Measurements from ENCODE around the gene ATG14.
"Not testable (repeated sequence)": the region's sequence is repeated elsewhere in the genome, so short reads cannot be mapped to it uniquely, and the experiment has no call there.

ATG14 gene

DNA sequence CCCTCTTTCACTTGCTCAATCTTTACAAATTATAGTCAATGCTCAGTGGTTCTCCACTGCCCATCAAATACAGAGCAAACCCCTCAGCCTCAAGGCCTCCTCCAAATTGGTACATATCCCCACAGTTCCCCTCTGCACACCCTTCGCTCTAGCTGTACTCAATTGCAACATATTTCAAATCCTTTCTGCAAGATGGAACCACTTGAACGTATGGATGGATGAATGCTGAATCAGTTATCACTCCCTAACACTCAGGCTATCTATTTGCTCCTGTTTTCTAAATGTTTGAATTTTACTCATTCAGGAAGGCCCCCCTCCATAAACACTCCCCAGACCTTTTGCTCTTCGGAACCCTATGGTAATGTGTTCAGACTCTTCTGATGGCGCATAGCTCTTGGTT lies 24.5 kb downstream of the ATG14 start:
- DNase-seq (ENCODE audit: low read depth in 1 of 2, low spot score in 1 of 2): no peak

DNA sequence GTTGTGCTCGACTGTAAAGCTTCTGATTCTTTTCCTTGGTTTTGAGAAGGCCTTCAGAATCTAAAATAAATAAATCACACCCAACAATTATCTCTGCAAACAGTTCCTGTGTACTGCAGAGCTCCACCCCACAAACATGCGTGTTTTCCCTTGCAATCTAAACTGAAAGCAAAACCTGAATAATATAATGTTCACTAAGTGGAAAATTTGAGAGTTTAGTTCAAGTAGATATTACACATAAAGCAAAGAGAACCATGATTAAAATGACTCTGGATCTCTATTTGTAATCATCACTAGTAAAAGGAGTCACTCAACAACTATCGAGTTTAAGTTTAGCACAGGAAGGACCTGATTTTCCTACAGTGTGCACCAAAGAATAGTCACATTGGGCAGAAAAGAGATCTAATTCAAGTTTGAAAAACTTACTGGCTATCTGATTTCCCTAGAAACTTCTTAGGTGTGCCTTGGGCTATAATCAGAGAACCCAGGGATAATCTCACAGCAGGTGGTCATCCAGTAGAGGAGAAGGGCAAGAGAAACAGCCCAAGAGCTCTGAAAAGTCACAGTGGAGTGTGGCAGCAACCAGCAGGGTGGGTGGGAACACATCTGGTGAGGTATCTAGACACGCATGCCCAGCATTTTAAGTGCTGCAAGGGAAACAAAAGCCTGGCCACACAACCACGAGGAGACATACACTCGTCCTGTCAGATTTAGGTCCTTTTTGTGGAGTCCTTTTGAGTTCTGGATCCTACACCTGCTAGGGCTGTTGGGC lies 25.4 kb downstream of the ATG14 start:
- no peak for DNase-seq (ENCODE audit: low read depth in 1 of 2, low spot score in 1 of 2)

DNA sequence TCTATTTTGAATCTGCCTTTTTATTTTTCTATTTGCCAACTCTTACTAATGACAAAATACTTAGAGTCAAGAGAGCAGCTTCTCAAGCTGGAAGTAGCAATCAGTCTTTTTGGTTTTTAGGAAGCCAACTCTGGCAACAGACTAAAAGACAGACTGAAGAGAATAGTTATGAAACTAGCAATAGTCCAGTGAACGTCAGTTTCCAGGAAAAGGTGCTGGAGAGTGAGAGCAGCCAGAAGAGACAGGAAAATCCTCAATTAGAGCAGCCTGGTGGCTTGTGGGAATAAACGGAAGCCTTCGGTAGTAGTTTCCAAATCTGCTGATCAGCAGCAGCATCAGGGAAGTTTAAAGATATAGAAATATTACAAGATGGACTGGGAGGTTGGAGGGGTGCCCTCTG lies 27.1 kb downstream of the ATG14 start:
- no peak for DNase-seq (ENCODE audit: low read depth in 1 of 2, low spot score in 1 of 2)

DNA sequence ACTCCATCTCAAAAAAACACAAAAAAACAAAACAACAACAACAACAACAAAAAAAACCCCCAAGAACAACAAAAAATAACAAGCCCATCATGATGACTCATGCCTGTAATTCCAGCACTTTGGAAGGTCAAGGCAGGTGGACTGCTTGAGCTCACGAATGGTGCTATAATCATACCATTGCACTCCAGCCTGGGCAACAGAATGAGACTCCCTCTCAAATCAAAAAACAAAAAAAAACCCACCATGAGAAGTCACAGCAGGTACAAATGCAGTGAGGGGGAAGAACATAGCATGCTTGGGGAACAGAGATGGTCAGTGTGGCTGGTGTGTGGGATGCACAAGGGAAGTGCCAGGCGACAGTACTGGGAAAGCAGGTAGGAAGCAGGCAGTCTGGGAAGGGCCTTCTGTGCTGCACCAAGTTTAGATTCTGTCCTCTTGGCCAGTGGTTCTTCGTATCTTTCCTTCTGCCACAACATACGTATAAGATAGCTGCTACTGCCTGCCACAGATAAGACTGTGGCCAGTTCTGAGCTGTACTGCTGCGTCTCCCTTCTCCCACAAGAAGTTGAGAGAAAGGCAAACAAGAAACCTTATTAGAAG lies 28.0 kb downstream of the ATG14 start:
- DNase-seq (ENCODE audit: low read depth in 1 of 2, low spot score in 1 of 2): no peak

DNA sequence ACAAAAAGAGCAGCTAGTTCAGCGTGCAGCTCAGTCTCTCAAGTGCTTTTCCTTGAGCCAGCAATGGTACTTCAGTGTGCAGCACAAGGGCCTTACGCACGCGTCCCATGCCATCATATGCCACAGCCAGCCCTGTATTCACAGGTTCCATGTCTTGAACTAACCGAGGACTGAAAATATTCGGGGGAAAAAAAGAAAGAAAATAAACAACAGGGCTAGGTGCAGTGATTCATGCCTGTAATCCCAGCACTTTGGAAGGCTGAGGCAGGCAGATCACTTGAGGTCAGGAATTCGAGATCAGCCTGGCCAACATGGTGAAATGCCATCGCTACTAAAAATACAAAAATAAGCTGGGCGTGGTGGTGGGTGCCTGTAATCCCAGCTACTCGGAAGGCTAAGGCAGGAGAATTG lies 28.6 kb downstream of the ATG14 start:
- not testable (repeated sequence) for DNase-seq (ENCODE audit: low read depth in 1 of 2, low spot score in 1 of 2)

DNA sequence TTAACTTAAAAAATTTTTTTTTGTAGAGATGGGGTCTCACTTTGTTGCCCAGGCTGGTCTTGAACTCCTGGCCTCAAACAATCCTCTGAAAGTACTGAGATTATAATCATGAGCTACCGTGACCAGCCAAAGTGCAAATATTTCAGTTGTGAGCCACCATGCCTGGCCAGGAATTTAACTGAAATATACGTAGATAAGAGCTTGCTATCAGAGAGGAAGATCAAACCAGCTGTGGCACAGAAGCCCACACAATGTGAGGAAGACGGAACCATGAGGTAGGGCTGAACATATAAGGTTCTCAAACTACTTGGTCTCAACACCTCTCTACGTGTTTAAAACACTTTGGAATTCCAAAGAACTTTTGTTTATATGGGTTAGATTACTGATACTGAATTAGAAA lies 29.1 kb downstream of the ATG14 start:
- no peak for DNase-seq (ENCODE audit: low read depth in 1 of 2, low spot score in 1 of 2)

DNA sequence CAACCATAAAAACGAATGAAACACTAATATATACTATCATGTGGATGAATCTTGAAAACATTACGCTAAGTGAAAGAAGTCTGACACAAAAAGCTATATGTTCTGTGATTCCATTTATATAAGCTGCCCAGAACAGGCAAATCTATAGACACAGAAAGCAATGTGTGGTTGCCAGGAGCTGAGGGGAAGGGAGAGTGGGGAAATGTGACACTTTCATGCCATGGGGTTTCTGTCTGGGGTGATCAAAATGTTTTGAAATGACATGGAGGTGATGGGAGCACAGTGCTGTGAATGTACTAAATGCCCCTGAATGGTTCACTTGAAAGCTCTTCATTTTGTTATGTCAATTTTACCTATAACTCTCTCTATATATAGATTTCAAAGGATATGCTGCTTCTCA lies 30.1 kb downstream of the ATG14 start:
- DNase-seq (ENCODE audit: low read depth in 1 of 2, low spot score in 1 of 2): no peak

DNA sequence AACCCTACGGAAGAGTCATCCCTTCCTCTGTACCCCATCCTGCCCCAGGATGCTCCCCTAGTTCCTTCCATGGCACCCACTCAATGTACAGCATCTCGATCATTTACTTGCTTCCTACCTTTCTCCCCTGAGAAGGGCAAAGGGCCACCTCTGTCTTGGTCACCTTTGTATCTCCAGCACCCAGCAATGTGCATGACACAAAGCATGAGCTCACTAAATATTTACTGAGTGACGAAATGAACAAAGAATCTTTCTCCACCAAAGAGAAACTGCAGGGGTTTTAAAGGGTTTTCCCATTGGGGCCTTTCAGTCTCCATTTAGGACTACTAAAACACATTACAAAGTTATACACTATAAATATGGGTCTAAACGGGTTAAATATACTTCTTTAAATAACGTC lies 30.6 kb downstream of the ATG14 start:
- DNase-seq (ENCODE audit: low read depth in 1 of 2, low spot score in 1 of 2): no peak

DNA sequence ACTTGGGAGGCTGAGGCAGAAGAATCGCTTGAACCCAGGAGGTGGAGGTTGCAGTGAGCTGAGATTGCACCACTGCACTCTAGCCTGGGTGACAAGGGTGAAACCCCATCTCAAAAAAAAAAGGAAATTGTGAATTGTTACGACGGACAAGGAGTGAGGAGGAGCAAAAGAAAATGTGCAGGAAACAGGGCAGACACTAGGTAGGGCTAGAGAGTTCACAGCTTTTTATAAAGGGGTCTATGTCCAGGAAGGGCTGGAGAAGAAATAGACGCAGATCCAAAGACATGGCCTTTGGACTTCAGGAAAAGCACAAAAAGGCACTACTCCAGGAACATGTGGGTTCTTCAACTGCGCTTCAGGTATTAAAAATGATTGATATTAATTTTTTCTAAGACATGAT lies 34.4 kb downstream of the ATG14 start:
- DNase-seq (ENCODE audit: low read depth in 1 of 2, low spot score in 1 of 2): no peak

DNA sequence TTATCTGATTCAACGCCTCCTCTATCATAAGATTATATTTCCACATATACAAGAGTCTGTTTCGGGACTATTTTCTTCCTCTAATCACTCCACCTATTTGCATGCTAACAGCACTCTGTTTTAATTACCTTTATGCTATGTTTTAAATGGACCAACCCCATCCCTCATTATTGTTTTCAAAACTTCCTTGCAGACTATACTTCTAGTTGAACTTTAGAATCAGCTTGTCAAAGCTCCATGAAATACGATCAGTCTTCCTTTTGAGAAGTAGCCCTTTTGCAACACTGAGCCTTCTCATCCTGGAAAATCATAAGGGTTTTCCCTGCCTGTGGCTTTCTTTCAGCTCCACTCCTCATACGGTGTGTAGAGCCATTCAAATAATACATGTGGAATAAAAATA lies 36.9 kb downstream of the ATG14 start:
- DNase-seq (ENCODE audit: low read depth in 1 of 2, low spot score in 1 of 2): no peak

DNA sequence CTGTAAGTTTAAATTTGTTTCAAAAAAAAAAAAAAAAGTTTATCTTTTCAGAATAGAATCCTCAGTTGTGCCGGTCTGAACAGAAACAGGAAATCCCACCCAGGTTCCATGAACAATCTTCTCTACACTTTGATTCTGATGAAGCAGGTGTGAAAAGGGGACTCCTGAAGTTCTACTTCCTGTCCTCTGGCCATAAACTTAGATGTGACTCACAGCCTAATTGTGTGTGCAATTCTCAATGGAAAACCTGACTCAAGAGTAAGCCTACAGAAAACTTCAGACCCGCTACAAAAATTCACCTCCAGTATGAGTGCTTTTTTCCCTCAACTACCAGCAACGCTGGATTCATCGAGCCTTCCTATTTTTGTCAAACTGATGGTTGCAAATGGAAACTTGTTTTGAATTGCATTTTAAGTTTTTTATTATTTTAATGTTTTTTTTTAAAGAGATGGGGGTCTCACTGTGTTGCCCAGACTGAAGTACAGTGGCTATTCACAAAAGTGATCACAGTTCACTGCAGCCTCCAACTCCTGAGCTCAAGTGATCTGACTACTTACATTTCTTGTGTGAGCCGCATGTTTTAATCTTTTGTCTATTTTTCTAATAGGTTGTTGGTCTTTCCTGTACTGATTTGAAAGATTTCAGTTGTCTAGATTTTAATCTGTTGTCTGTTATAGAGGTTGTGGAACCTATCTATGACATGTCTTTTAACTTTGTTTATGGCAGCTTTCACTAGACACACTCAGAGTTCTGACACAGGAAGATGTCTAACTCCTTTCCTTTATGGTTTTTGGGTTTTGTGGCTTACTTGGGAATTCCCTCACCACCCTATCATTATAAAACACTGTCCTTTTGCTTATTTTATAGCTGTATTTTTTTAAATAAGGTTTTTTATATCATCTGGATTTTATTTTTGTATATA lies 37.6 kb downstream of the ATG14 start:
- DNase-seq (ENCODE audit: low read depth in 1 of 2, low spot score in 1 of 2): no peak

DNA sequence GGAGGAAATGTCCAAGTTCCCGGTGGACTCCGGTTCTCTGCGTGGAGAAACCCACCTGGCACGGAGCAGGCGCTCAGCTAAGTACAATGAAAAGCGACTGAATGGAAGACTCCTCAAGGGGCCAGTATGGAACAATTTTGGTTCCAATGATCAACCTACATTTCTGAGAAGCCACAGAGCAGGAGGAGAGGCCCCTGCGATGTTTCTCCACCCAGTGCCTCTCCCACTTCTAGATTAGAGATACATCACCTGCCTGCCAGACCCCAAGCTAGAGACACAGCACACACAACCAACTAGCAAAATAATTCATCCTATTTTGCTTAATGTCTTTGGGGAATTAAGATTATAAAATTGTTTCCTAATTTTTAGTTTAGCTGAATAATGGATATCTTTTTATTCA lies 38.8 kb downstream of the ATG14 start:
- DNase-seq (ENCODE audit: low read depth in 1 of 2, low spot score in 1 of 2): no peak

DNA sequence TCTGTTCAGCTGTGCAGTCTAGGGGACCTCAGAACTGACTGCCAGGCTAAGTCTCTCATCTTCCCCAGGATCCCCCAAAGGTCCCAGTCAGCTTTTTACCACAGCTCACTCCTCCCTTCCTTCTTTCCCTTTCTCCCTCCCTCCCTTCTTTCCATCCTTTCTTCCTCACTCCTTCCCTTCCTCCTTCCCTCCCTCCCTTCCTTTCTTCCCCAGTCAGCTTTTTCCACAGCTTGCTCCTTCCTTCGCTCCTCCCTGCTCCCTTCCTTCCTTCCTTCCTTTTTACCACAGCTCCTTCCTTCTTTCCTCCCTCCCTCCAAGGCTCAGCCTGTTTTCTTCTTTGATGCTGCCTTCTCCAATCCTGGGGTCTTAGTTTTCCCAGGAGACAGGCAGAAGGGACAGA lies 39.2 kb downstream of the ATG14 start:
- DNase-seq (ENCODE audit: low read depth in 1 of 2, low spot score in 1 of 2): no peak

DNA sequence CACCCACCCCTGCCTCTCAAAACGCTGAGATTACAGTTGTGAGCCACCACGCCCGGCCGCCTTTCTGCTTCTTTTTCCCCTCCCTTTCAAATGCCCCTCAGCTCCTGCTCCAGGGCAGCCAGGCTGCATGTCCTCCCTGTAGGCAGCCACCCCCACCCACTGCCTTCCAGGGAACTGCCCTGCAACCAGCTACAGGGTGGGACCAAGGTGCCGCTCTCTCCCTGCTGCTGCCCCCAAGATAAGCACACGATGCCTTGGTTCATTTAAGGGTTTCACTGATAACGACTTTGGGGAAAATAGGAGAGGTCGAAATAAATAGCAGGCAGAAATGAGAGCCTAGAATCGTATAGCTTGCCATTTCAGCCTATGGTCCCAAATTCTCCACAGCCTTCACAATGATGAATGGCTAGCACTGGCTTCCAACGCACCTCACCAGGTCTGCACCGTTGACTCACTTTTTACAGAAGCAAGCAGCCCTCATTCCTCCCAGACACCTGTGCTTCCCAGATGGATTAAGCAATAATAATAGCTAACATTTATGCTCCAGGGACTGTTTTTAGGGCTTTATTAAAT lies 40.7 kb downstream of the ATG14 start:
- no peak for DNase-seq (ENCODE audit: low read depth in 1 of 2, low spot score in 1 of 2)

DNA sequence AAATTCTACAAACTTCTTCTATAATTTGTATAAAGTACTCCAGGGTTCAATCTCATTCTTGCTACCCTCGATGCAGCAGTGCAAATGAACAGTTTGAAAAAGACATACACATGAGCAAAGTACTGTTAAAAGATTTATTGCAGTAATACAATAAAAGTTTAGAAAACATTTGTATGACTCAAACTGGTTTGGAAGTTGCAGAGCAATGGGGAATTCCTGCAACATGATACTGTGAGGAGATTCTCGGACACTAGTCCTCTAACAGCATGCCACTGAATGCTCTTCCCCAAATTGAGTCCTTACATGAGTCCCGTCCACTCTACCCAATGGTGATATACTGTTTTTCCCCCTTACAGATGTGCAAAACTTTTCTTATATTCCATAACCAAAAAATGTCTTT lies 45.4 kb downstream of the ATG14 start:
- no peak for DNase-seq (ENCODE audit: low read depth in 1 of 2, low spot score in 1 of 2)

DNA sequence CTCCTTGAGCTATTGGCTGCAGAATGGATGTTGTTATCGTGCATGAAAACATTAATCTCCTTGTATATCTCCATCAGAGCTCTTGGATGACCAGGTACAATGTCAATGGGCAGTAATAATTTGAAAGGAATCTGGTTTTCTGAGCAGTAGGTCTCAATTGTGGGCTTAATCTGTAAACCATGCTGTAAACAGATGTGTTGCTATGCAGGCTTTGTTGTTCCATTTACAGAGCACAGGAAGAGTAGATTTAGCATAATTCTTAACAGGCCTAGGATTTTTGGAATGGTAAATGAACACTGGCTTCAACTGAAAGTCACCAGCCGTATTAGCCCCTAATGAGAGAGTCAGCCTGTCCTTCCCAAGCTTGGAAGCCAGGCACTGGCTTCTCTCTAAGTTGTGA lies 50.4 kb downstream of the ATG14 start:
- no peak for DNase-seq (ENCODE audit: low read depth in 1 of 2, low spot score in 1 of 2)

DNA sequence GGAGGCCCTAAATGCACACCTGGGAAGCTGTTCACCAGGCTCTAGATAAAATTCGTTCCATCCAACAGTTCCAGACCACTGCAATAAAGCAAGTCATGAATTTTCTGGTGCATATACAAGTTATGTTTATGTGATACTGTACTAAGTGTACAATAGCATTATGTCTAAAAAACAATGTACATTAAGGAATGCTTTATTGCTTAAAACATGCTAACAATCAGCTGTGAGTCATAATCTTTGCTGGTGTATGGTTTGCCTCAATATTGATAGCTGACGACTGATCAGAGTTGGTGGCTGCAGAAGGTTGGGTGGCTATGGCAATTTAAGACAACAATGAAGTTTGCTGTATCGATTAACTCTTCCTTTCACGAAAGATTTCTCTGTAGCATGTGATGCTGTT lies 52.3 kb downstream of the ATG14 start:
- no peak for DNase-seq (ENCODE audit: low read depth in 1 of 2, low spot score in 1 of 2)

DNA sequence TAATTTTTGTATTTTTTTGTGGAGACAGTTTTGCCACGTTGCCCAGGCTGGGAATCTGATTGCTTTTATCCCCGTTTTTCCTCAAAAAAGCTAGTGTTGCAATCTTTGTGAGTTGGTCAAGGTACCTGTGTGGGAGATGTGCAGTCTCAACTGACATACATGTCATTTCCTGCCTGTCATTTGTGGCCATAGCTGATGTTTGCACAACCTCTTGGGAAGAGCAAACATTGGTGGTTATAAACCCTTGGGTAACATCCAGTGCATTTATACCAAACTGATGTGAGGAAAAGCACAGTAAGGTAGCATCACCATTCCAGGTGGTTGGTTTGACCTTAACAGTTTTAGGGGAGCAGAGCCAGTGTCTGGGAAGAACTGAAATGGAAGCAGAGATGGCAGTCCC lies 54.7 kb downstream of the ATG14 start:
- no peak for DNase-seq (ENCODE audit: low read depth in 1 of 2, low spot score in 1 of 2)

DNA sequence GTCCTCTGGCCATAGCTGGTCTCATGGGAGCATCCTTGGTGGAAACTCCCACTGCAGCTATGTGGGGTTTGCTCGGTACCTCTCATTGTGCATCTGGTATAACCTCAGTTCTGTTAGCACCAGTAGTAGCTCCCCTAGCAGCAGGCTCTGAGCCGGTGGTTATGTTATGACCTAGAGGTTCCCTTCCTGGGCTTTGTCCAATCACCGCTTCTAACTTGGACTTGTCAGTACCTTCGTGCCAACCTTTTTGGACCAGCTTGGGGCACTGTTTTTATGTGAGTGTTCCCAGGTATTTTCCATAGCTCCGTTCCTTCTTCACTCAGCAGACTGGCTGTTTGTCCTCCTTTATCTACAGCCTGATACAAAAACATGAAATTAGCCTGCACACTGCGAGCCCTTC lies 55.7 kb downstream of the ATG14 start:
- no peak for DNase-seq (ENCODE audit: low read depth in 1 of 2, low spot score in 1 of 2)

DNA sequence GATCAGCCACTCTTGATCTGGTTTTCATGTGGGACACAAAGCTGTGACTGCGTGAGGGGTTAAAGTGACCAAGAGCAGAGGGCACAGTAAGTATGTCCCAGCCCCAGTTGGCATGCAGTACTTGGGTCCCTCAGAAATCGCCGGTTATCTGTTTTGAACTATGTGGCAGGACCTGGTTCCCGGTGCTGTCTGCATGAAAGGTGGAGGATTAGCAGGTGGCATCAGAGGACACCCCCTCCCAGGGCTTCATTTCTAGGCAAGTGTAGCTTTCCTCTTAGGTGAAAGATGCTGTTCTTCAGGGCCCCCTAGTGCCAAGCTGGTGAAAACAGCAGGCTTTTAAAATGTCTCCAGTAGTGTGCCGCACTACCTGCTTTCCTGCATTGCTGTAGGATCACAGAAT lies 57.1 kb downstream of the ATG14 start:
- peak; percentile 28 to 39 for DNase-seq (ENCODE audit: low read depth in 1 of 2, low spot score in 1 of 2)

DNA sequence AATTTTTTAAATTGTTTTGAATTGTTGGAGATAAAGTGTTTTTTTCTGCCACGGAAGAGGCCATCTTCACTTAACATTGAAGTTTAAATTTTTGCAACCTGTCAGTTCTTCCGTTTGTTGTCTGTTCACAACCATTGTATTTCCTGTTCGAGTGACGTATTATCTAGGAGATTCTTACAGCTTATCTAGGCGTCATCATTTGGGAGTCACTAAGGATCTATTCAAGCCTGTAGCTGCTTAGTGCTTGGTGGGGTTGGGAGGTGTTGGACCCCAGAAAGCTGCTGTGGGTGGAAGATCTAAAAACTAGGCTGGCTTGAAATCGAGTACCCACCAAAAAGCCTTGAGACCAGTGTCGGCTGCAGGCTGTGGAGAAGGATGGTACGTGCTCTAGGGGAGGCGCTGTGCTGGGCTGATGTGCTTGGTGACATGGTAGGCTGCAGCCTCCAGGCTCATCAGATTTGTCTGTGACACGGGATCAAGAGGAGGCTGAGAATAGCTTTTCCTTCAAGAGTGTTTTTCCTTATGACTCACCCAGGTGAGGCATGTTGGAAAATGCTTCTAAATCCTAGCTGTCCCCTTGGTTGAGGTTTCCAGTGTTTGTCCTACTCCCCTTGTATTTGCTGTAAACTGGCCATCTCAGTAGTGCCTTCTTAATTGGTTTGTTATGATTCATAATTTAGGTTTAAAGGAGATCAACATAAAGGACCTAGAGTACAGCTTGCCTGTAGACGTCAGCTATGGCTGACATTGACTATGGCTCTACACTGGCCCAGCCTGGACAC lies 57.8 kb downstream of the ATG14 start:
- DNase-seq (ENCODE audit: low read depth in 1 of 2, low spot score in 1 of 2): no peak
